Dermis microvascular lymphatic vessel endothelial cell (primary cell): Measurements from ENCODE around the gene PTPRE. TPM values are rescaled to one million over a fixed set of nuclear protein-coding genes. Genes with fewer than 3 reads are reported as not detected.

ENCODE experiments used
- DNase-seq, 2 donors: peaks; one replicate each; pipeline versions ENCODE4 v3.0.0 to v3.0.0-alpha.2; 2010; ENCODE audit warnings: low read depth in 2 of 2
- total RNA-seq: library from RNA; depleted of rRNA; stranded (reverse); fragments of >200 nt; gene quantifications from 2 replicates; pipeline ENCODE4 v1.2.1, GENCODE V29; 2014

The PTPRE gene, protein sequence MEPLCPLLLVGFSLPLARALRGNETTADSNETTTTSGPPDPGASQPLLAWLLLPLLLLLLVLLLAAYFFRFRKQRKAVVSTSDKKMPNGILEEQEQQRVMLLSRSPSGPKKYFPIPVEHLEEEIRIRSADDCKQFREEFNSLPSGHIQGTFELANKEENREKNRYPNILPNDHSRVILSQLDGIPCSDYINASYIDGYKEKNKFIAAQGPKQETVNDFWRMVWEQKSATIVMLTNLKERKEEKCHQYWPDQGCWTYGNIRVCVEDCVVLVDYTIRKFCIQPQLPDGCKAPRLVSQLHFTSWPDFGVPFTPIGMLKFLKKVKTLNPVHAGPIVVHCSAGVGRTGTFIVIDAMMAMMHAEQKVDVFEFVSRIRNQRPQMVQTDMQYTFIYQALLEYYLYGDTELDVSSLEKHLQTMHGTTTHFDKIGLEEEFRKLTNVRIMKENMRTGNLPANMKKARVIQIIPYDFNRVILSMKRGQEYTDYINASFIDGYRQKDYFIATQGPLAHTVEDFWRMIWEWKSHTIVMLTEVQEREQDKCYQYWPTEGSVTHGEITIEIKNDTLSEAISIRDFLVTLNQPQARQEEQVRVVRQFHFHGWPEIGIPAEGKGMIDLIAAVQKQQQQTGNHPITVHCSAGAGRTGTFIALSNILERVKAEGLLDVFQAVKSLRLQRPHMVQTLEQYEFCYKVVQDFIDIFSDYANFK
- 117 and 240 TPM in 2 replicates for total RNA-seq

DNA sequence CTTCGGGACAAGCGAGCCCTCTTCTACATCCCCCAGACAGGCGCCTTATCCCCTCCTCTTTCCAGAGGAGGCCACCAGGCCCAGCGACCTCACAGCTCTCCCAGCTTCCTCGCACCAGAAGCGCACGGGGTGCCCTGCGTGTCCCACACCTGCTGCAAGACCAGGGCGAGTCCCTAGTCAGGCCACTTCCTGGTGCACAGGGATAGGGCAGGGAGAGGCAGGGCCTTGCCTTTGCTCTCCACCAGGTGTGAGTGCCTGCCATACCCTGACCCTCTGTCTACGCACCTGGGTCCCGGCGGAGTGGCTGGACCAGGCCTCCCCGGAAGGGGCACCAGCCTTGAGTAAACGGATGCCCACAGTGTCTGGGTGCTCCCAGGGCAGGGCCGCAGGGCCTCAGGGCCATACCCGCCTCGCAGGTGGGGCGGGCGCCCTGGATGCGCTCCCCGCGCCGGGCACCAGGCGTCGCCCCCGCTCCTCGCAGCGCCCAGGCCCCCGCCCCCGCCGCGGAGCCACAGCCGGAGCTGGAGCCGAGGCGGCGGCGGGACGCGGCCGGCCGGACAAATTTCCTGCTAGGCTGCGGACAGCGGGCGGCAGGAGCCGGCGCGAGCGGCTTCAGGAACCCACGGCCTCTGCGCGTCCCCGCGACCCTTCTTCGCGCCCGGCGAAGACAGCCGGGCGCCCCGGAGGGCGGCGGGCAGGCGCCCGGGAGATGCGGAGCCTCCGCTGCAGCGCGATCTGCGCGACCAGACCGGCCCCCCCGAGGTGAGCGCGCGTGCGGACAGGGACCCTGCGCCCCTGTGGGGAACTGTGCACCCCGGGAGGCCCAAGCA lies at the start of gene PTPRE:
TSS of gene PTPRE (plus strand) at position 556 of the 830 bp plus-strand sequence. CDS start 133,779 bp downstream, outside the sequence.
- peak in 1 of 2 donors; percentile 79 for DNase-seq

DNA sequence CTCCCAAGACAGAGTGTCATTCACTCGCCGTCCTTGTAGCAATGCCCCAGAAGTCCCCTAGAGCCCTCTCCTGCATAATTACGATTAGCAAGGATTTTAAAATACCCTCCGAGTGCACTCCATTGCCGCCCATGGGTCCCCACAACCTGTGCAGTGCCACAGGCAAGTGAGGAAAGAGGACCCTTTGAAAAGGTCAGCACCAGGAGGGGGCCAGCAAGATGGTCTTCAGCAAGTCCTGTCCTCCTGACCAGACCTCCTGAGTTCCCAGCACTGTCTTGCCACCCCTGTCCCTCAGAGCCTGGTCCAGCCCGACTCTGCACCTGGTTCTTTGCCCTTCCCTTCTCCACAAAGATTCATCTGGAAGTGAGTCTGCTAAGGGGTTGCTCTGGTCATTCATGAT lies 46.3 kb upstream of the PTPRE start:
- DNase-seq, result no peak

DNA sequence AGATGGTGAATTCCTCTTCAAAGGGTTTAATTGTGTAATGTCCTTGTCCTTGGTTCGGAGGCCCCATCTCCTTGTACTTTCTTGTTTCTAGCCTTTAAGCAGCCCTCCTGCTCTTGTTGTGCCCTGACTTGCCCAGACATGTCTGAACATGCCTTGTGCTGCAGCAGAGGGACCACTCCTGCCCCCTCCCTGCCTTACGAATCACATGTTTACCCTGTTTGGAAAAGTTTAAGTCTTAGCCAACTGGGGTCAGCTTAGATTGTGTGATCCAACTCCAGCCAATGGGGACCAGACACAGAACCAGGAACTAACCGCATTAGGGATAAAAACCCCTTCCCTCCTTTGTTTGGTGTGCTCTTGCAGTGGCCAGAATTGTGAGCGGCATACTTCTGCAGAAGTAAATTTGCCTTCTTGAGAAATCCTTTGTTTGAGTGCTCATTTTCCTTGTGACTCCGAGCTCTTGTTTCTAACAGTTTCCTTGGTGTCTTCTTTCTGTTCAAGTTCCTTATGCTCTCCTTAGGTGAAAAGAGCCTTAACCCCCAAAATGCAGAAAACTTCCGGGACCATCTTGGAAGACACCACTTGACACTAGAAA lies 43.6 kb upstream of the PTPRE start:
- DNase-seq, result no peak

DNA sequence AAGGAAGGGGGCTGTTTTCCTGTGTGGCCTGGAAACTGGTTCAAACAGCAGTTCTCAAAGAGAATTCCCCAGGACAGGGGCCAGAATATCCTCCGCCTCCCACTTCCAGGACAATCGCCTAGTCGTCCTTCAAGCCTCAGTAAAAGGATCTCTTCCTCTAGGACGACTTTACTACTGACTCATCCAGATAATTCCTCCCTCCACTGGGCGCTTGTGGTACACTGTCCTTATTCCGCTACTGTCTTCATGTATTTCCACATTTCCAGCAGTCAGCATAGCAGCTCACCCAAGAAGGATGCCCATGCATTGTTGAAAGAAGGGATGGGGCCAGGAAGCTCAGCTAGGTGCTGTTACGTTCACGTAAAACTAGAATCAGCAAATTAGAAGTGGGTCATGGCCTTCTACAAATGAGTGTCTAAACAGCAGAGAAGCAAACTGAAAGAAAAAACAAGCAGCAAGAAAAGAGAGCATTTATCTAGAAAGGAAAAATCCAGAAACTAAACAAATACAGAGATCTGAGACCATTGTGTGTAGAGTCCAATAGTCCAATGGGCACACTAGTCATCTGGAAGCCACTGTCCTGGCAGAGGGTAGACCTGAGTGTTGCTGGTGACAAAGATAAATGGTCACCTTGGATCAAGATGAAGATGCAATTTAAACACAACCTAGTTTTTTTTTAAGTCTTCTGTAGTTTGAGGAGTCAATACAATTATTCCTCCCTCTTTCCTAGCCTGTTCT lies 40.5 kb upstream of the PTPRE start:
- DNase-seq, result no peak

DNA sequence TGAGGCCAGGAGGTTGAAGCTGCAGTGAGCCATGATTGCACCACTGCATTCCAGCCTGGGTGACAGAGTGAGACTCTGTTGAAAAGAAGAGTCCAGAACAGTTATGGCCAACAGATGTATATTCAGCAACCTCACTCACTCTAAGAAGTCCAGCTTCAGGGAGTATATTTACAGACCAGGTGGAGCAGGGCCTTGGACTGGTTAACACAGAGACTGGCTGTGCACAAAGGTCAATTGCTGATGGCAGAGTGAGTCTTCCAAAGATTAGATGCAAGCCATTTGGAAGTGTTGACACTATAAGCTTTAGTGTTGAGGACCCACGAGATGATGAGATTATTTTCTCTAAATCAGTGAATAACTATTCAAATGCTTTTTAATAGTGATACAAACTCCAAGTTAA lies 39.1 kb upstream of the PTPRE start:
- no peak for DNase-seq

DNA sequence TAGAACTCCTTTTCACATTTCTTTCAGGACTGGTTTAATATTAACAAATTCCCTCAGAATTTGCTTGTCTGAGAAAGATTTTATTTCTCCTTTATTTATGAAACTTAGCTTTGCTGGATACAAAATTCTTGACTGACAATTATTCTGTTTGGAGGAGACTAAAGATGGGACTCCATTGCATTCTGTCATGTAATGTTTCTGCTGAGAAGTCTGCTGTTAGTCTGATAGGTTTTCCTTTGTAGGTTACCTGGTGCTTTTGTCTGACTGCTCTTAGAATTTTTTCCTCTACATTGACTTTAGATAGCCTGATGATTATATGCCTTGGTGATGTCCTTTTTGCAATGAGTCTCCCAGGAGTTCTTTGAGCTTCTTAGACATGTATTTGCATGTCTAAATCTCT lies 37.6 kb upstream of the PTPRE start:
- DNase-seq, result no peak

DNA sequence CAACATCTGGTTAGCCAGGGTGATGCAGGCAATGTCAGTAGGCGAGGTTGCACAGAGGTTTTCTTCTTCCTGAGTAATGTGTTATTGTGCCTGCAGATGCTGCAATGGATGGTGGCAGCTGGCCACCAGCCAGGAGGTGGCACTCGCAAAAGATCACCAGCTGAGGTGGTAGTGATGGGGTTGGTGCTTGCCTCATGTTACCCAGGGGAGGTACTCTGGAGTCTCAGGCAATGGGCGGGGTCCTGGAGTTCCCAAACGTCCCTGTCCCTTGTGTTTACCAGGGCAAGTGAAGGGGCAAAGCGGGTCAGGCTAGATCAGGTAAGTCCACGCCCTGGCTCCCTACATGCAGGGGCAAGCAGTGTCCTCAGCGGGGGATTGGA lies 35.3 kb upstream of the PTPRE start:
- DNase-seq, result no peak

DNA sequence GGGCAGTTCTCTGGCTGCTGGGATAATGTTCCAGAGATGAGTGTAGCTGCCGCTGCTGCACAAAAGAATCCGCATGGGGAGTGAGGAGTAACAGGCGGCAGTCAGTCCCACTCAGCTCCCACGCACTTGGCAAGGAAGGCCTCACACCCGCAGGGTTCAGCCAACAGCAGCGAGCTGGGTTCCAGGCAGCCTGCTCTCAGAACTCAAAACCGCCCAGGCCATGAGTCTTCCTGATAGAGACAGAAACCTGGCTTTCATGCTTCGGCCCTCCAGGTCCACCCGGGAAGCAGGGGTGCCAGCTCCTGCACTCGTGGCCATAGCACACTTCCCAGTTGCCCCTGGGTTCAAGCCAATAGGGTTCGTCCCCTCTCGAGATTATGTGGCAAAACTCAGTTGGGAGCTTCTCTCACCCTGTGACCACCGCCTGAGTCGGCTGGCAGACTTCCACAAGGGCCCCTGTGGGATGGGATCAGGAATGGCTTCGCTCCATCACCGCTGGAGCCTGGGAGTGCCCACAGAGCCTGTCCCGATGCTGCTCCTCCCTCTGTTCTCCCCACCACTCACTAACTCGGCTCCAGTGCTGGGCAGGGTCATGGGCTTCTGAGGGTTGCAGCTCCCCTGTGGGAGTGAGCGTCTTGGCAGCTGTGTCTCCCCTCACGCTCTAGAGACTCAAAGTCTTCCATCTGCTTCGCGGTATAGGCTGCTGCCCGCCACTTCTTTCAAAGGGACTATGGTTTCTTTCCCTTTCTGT lies 34.7 kb upstream of the PTPRE start:
- peak in 1 of 2 donors; percentile 42 for DNase-seq

DNA sequence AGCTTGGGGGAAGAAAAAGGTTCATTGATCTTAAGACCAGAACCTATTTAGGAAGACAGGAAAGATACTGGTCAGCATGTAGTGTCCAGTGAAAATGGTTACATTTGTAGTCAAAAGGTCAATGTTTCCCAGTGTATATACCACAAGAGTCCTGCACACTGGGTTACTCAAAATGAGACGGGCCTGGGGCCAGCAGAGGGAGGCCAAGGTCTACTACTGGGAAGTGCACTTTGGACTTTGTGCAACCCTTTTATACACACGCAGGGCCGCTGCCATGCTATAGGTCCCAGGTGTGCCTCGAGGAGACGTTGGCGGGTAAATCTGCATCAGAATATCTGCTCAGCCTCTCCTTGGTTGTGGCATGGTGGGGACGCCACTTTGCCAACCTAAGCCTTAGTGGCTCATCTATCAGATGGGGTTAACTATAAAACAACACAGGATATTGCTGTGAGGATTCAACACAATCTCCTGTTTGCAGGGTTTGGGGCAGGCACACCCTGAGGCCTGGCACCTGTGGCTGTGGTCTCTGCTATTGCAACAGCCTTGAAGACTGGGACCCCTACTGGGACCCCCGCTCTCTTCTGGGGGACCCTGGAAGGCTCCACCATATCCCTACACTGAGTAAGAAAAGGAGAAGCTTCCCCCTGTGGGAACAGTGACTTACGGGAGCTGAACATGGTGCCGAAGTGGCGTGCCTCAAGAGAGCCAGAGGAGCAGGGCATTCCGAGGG lies 33.9 kb upstream of the PTPRE start:
- DNase-seq, result peak in 1 of 2 donors; percentile 34

DNA sequence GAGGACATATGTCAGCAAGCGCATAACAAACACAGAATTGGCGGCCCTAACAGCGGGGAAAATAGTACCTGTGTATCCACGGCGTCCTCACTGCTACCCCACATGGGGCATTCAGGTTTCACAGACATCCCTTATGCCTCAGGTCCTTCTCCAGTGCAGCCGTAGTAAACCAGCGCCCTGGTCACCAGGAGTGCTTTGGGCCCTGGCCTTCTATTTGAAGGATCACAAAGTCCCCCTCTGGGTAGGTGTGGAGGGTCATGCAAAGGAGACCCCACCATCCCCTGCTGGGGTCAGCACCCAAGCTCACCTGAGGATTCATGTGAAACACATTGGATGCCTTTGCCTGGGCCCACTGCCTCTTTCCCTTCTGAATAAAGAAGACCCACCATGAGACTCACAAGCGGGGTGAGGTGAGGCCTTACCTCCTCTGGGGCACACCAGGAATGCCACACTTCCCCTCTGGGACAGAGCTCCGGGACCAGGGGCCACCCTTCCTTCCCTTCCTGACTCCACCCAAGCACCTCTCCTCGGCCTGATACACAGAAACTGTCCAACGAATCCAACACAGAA lies 32.9 kb upstream of the PTPRE start:
- DNase-seq, result no peak

DNA sequence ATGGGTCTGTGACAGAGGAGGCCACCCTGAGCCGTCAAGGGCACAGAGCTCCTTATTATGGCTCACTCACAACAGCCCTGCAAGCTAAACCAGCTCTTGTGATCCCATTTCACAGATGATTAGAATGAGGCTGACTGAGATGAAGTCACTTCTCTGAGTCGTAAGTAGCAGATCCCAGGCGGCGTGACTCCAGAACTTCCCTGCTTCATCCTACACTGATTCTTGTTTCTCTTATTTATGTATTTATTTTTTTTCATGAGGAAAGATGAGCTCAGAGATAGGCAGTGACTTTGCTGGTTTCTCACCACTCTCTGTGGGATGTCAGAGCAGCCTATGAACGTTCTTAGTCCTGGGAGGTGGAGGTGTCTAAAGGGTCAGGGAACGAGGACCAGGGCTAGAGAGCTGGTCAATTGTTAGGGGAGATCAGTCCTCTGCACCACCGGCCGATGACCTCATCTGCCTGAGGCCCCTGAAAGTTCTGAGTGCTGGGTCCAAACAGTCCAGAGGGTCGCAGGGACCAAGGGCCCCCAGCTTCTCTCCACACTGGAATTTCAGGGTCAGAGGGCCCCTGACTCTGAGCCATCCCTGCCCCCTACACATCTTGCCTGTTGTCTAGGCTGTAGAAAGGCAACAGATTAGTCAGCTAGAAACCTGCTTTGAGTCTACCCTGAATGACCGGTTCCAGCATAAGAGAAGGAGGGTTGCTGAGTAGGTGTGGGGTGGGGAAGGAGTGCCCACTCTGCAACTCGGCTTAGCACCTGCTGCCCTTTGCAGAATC lies 32.0 kb upstream of the PTPRE start:
- no peak for DNase-seq

DNA sequence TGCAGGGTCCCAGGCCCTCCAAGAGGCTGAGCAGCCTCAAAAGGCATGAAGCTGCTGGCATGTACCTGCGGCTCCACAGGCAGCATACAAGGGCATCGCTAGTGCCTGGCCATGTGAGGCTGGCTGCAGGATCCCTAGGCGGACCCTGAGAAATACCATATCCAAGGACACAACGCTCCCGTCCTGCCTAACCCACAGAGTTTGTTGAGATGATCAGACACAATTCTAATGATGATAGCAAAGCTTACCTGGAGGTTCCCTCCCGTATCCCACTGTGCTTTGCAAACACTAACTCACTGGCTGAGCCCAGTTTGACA lies 31.5 kb upstream of the PTPRE start:
- no peak for DNase-seq

DNA sequence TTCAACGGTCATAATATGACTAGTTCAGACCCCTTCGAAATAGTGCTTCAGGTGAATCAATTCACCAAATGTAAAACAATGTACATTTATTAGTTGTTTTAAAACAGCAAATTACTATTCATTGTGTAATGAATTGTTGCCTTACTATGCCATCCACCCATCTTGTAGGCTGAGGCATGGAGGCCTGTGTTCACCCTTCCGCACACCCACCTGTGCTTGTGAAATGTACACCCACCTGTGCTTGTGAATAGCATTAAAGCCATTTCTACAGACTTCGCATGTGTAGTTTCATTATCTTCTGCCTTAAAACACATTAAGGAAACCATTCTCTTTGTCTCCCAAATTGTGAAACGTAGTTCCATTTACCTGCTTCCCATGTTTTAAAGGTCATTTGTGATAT lies 31.0 kb upstream of the PTPRE start:
- no peak for DNase-seq

DNA sequence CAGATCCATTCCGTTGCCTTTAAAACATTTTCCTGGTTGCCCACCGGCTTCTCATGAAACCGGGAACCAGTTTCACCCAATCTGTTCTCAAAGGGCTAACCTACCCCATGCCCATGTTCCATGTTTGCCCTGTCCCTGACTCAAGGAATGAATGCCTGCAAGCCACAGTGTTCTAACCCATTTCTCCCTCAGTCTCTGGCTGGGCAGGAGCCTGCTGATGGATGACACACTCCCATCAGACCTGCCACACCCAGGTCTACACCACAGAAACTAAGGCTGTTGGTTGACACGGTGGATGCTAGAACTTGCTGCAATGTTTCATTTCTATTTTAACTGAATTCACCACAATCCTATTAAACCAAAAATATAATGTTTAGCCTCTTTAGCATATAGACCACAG lies 29.8 kb upstream of the PTPRE start:
- no peak for DNase-seq

DNA sequence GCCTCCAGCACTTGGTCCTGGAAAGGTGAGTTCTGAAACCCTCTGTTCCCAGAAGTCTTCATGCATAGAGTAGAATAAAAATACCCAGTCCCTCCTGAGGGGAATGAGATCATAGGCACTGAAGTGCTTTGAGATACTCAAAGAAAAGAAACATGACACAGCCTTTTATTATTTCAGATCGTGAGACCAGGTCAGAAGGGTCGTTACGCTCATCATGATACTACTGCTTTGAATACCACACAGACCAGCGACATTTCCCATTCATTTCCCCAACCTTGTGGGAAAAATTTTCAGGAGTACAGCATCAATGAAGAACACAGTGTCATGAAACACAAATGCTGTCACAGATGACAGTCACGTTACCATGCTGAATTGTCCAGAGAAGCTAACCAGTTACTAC lies 29.2 kb upstream of the PTPRE start:
- DNase-seq, result peak in 1 of 2 donors; percentile 41

DNA sequence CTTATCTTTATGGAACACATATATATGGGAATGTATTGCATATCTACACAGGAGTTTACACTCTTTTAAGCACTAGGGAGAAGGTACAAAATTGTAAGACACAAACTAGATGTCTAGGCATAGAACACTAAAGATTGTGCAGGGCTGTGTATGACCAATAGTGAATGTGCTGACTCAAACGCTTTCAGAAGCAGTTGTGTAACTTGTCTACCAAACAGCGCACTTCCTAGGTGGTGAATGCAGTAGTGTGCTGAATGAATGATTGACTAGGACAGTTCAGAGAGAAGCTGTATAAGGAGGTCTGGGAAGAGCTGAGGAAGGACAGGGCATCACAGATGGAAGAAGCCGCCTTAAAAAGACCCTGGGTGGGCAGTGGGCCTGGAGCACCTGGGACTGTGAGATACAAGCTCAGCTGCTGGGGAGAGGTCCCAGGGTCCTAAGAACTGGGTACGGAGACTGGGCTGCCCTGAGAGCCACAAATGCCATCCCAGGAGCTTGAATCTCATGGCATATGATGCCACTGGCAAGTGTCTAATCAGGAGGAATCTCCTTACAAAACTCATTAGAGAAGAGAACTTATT lies 28.3 kb upstream of the PTPRE start:
- no peak for DNase-seq

DNA sequence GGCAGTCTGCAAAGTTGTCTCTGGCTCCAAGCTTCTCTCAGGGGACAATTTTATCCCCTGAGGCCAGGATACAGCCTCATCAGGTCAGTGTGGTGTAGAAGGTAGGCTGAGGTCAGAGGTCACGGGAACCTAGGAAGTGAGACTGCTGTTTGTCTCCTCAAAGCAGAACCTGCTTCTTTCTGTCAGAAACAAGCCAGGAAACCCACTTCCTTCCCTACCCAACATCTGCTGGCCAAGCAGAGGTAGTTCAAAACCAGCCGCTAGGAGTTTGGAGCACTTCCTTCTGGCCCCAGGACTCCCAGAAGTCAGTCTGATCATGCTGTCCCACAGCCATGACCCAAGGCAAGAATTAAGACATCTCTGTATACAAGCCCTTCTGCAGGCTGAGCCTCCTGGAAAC lies 26.3 kb upstream of the PTPRE start:
- peak in 1 of 2 donors; percentile 24 for DNase-seq

DNA sequence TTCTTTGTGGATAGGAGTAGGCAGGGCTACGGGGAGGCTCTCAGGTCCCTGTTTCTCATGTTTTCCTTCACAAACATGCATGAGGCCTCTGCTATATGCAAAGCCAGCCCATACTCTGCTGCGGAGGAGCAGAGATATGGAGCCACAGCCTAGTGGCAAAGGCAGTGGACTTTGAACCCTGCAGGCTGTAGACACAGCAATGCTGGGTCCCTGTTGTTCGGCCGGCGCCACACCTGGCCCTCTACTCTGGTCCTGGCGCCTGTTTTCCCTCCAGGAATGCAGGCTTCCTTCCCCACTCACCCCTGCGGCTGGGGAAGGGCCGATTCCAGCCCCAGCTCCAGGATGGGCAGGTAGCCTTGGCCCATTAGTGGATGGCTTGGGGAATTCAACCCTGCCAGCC lies 25.6 kb upstream of the PTPRE start:
- DNase-seq, result no peak
